ENCODE measurements around the gene VPS37C.

DNA sequence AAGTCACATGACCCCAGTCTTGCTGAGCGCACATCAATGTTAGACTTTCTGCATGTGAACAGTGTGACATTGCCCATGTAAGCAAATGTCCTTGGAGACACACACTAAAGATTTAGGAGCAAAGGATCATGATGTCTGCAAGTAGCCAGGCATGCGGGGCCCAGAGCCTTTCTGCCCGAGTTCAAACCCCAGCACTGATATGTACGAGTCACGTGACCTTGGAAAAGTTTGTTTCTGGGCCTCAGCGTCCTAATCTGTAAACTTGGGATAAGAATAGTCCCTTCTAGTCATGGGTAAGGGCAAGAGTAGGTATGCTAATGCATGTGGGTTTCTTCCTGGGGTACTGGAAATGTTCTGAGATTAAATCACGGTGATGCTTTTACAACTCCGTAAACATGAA lies 25.3 kb upstream of the VPS37C start:
- no peak for TF ChIP-seq EP300 (IDR thresholded peaks at IDR 0.05)
- TF ChIP-seq, protein P1, sequence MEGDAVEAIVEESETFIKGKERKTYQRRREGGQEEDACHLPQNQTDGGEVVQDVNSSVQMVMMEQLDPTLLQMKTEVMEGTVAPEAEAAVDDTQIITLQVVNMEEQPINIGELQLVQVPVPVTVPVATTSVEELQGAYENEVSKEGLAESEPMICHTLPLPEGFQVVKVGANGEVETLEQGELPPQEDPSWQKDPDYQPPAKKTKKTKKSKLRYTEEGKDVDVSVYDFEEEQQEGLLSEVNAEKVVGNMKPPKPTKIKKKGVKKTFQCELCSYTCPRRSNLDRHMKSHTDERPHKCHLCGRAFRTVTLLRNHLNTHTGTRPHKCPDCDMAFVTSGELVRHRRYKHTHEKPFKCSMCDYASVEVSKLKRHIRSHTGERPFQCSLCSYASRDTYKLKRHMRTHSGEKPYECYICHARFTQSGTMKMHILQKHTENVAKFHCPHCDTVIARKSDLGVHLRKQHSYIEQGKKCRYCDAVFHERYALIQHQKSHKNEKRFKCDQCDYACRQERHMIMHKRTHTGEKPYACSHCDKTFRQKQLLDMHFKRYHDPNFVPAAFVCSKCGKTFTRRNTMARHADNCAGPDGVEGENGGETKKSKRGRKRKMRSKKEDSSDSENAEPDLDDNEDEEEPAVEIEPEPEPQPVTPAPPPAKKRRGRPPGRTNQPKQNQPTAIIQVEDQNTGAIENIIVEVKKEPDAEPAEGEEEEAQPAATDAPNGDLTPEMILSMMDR (IDR thresholded peaks at IDR 0.05), result no peak

Measured in ovary (tissue), 3 donors.